Retinal pigment epithelial cell (primary cell): ENCODE data around the gene SYT1.
A peak's percentile ranks its signal among the peaks of the same experiment; 100 is the strongest.

ENCODE experiments used
- DNase-seq: peaks from one replicate; pipeline ENCODE4 v3.0.0-alpha.2; 2010; ENCODE audit warnings: low read depth
- H3K4me3 ChIP-seq: 2 replicates; pipeline ENCODE4 v1.5.1; 2011; ENCODE audit warnings: mild to moderate bottlenecking, low read length, control low read depth, moderate library complexity
- CTCF ChIP-seq: conservative IDR thresholded peaks from 2 replicates; pipeline ENCODE4 v1.5.1; 2011; ENCODE audit warnings: low read depth, low read length, control low read depth, inconsistent platforms

Gene SYT1

DNA sequence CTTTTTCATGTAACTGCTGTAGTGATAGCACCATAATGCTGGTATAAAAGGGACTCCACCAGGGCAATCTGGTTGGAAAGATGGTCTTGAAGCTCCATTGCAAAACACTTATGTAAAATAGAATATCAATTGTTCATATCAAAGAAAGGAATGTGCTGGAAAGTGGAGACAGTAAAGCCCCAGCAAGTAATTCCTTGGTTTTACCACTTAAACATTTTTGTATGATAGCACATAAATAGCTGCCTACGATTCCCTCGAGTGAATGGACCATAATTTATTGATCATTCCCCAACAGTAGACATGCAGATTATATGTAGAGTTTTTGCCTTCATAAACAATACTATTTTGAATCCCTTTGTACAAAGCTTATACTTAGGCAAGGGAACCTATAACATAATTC, 550.7 kb downstream of the SYT1 start:
- DNase-seq = no peak
- no peak overlapping the region for H3K4me3 ChIP-seq
- TF ChIP-seq CTCF = no peak

DNA sequence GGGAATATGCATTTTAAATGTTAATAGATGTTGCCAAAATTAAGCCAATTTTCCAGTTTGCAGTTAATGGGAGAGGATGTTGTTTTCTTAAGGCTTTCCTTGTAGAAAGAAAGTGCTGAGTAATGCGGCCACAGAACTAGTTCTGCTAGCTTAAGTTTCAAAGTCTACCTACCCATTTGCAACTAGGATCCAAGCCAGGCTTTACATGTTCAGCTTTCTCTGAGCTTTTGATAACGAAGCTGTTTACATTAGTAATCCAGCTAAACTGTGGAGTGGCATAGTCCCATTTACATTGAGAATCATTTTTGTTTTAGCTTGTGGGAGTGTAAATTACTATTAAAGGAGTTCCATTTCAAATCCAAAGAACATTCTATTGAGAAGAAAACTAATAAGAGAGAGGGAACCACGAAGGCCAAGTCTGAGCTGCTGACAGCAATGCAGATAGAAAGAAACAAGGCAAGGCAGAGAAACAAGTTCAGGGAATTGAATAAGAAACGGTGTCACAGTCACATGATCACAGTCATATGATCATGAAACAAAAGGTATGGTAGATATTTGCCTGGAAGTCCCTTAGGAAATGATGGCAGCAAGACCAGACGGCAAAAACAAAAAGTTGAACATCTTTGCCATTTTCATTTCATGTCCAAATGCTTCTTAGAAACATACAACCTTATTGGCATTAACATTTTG, 551.3 kb downstream of the SYT1 start:
- no peak for TF ChIP-seq CTCF
- no peak for DNase-seq
- no peak overlapping the region for H3K4me3 ChIP-seq

DNA sequence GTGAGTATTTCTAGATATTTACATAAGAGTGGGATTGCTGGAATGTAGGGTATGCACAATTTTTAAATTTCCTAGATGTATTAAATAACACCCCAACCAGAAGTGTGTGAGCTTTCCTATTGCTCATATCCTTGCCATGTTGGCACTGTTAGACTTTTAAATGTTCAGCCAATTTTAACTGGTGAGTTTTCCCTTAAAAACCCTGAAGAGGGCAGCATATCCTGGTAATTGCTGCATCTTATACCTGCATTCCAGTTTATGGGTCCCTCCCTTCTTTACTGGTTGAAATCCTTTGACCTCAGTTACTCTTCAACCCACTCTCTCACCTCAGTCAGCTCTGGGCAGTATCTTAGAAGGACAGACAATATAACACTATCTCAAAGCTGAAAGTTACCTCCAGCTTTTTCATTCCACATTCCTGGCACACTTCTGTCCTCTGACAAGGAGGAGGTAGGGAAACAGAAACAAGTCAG, 555.6 kb downstream of the SYT1 start:
- peak; percentile 62 for TF ChIP-seq CTCF
- peak; percentile 69 for DNase-seq
- no peak overlapping the region for H3K4me3 ChIP-seq

DNA sequence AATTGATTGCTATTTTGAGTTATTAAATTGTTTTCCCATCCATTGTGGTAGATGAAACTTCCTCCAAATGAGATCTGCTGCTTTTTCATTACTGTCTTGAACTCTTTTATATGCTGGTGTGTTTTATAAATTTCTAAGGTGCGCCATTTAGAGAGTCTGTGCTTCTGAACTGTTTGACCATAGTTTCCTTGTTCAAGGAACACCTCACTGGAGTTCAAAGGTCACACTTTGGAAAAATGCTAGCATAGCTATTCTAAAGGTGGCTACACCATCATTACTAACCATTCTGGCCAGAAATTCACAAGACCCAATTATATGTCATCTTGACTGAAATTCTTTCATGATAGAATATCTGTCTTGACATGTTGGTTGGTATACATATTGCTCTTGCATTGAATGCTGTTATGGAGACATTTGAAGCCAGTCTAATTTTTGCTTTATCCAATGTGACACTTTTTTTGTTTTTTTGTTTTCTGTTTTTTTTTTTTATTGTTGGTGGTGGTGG, 556.7 kb downstream of the SYT1 start:
- no peak for DNase-seq
- TF ChIP-seq CTCF = no peak
- no peak overlapping the region for H3K4me3 ChIP-seq

DNA sequence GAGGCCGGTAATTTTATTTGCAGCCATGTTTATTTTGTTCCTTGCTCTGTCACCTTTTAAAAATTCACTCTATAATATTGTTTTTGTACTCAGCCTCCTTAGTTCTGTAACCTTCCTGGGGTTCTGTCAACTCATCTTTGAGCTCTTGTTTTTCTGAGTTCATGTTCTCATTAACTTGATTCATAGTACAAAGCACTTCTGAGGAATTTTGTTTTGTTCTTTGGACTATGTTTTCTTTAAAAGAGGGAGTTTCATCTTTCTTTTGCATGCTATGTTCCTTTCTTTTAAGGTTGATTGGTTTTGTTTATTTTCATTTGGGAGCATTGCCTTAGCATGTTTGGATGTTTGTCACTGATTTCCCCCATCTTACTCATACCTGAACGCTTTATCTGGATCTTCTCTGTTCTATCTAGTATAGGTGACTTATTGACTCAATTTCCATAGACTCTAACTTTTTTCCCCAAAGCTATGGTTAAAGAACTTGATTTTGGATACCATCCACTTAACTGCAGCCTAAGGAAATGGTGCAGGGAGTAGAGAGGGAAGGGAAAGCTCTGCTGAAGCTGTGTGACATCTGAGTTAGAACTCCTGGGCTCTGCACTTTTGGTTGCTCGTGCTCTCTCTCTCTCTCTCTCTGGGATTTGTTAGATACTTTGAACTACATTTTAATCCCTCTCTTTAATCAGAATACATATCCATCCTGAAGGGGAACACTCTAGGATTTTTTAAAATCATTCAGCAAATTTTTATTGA, 557.7 kb downstream of the SYT1 start:
- H3K4me3 ChIP-seq = no peak overlapping the region
- DNase-seq = no peak
- no peak for TF ChIP-seq CTCF

DNA sequence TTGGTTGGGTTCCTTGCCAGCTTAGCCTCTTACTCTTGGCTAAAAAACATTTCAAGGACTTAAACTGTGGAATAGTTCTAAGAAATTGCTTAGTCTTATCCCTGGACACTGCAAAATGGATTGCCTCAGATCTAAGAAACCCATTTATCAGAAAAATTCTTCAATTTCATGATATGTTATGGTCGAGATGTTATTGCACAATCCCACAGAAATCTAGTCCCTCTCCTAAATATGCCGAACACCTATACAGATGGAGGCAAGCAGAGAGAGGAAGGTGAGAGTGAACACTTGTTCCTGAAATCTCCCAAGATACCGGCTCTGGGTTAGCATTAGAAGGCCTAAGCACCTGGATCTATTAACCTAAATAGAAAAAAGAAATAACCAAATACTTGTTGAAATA, 559.0 kb downstream of the SYT1 start:
- DNase-seq = no peak
- no peak overlapping the region for H3K4me3 ChIP-seq
- TF ChIP-seq CTCF = no peak

DNA sequence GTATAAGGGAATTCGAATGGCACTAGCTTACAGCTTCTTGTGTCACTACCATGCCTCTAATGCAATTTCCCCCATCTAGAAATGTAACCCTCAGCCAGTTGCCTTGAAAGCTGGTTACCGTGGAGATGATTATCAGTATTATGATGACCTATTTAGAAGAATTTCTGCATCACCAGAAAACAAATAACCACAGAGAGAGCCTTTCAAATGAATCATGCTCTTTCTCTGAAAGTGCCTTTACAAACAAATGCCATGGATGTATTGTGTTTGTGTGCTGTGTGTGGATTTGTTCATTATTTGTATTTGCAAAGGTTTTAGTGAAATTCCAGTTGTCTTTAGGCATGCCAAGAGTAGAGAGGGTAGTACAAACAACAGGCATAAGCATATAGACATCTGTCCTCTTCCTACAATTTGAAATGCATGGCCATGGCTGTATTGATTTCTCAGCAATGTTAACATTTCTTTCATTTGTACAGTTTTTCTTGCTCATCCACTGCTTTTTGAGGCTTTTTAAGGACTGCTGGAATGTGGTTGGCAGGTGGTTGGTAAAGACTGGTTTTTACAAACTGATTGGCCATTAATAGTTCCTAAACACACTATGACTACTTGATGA, 559.6 kb downstream of the SYT1 start:
- TF ChIP-seq CTCF = no peak
- H3K4me3 ChIP-seq = no peak overlapping the region
- peak; percentile 89 for DNase-seq
